Hematopoietic multipotent progenitor cell treated with erythropoietin and hydrocortisone succinate and interleukin-3 and kit ligand, for 17 days (in vitro differentiated cells): Measurements from ENCODE around the gene LENG1.
"Not testable (repeated sequence)": the region's sequence is repeated elsewhere in the genome, so short reads cannot be mapped to it uniquely, and the experiment has no call there.

Experiments used
- DNase-seq: peaks from one replicate; pipeline ENCODE4 v3.0.0-alpha.2; 2015; ENCODE audit warnings: low spot score

Gene LENG1

DNA sequence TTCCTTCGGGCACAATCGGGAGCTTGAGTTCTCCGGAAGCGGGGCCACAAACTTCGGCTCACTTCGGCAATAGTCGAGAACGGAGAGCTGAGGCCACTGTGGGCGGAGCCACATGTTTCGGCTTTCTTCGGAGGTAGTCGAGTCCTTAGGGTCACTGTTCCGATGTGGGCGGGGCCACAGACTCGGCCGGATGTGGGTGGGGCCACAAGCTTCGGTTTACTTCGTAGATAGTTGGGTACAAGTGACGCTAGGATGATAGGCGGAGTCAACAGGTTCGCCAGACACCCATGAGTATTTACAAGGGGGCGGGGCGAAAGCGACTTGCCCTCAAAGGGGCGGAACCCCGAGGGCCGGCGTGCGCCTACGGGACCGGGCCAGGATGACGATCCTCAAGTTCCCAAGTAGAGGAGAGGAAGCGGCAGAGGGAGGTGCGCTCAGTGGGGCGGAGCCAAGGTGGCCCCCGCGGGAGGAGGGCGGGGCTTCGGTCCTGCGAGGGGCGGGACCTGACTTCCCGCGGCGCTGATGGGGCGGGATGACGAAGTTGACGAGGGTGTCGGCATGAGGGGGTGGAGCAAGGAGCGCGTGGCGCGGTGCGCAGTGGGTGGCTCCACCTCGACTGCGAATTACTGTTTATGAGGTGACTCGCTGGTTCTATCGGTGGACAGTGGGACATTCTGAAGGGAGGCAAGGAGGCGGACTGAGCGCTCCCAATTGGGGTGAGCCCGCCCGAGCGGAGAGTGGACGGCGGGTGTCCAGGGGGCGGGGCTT lies 30.4 kb upstream of the LENG1 start:
- peak; percentile 100 for DNase-seq

GRCh38 chr19:54189145-54189734 lies 29.7 kb upstream of the LENG1 start, which contains the start of gene MBOAT7:
MBOAT7 (minus strand) TSS chr19:54189580; CDS start chr19:54188508, 1,072 bp downstream.
- DNase-seq = no peak

DNA sequence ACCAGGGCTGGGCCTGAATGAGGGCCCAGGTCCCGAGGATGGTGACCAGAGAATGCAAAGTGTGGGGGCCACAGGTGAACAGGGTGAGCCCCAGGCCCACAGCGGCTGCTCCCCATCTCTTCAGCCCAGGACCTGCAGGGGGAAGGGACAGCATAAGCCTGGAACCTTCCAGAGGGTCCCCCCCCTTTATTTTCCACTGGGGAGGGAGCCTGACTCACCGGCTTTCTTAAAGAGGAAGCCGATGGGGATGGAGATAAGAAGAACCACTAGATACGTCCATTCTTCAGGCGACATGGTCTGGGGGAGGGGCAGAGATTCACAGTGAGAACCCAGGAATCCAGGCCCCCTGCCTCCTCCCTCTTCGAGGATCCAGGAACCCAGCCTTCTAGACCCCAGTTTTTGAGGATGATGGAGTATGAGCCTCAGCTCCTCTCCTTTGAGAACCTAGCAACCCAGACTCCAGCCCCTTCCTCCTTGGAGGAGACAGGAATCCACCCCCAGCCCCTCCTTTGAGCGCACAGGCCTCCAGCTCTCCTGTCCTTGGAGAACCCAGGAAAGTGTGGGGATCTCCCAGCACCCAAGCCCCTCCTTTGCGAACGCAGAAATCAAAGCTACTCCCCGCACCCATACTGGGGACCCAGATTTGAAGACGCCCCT lies 28.8 kb upstream of the LENG1 start:
- peak; percentile 54 for DNase-seq

- DNase-seq = no peak
These were observed 27.4 kb upstream of the LENG1 start for GRCh38 chr19:54186934-54187381.

- no peak for DNase-seq
These were observed 26.8 kb upstream of the LENG1 start for GRCh38 chr19:54186351-54186750.

DNA sequence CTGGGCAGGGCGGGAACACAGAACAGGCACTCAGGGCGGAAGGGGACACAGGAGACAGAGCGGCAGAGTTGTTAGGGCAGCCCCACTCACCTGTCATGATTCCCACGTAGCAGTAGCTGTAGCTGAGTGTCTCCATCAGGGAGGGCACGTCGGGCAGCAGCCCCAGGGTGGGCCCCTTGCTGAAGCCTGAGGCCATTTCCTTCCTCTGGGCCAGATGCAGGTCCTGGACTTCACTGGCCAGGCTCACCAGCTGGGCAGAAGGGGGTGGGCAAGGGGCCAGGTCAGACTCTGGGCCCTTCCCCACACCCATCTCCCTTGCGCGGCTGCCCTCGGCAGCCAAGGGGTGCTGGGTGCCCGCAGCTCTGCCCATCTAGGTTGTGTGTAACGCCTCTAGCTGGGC lies 23.9 kb upstream of the LENG1 start:
- DNase-seq = no peak

GRCh38 chr19:54181894-54182293 lies 22.4 kb upstream of the LENG1 start:
- DNase-seq = not testable (repeated sequence)

DNA sequence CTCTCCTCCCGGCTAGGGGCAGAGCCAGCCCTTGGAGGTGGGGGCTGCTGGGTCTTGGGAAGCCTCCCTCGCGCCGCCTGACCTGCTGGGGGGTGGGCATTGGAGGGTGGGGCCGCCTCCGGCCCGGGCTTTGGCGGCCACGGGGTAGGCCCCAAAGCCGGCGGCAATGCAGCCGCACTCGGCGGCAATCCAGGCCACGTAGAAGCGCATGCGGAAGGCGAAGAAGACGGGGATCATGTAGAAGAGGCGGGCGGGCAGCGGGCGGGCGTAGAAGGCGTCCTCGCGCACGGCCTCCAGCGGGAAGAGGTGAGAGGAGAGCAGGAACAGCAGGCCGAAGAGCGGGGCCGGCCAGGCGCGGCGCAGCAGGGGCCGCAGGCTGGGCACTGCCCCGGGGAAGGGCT lies 21.2 kb upstream of the LENG1 start:
- no peak for DNase-seq

DNA sequence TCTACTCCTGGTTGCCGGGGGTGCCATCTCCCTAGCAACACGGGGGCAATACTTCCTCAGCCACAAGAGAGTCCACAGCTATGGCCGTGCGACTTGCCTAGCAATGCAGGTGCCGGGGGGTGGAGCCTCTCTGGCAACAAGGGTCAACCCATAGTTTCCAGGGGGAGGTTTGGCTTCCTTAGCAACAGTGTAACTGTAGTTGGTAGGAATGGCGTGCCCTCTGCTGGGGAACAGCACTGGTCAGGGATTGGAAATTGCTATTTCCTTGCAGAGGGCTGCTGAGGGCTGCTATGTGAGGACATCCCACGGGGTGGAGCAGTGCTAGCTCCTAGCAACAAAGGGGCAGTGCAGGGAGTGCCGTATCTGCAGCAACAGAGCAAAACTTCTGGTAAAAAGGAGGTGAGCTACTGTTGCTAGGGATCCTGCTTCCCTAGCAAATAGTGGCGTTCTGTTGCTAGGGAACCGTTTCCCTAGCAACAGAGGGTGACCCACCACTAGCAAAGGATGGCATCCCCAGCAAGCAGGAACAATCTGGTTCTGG lies 20.5 kb upstream of the LENG1 start:
- DNase-seq = peak; percentile 28

DNA sequence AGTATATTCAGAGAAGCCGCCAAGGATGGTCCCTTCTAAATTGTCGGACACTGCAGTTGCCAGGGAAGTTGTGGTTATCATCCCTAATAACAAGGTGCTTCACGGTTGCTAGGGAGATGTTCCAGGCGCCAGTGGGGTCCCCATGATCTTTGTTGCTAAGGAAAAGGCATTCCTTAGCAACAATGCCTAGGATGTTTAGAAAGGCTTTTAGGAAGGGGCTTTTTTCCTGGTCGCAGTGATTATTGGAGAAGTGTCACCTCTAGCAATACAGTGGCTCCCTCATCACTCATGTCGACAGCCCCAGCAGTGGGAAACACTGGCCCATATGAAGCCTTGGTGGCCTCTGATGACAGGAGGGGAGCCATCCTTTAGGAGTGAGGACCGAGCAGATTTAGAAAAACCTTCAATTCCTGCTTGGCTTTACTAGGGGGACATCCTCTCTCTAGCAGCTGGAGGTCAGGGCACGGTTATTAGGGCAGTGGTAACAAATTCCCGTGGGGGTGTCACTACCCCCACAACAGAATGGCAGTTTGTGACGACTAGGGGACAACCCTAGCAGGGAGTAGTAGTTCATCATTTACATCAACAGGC lies 19.8 kb upstream of the LENG1 start:
- DNase-seq = no peak

- peak; percentile 64 for DNase-seq
These were observed 19.2 kb upstream of the LENG1 start for GRCh38 chr19:54178581-54179261.

DNA sequence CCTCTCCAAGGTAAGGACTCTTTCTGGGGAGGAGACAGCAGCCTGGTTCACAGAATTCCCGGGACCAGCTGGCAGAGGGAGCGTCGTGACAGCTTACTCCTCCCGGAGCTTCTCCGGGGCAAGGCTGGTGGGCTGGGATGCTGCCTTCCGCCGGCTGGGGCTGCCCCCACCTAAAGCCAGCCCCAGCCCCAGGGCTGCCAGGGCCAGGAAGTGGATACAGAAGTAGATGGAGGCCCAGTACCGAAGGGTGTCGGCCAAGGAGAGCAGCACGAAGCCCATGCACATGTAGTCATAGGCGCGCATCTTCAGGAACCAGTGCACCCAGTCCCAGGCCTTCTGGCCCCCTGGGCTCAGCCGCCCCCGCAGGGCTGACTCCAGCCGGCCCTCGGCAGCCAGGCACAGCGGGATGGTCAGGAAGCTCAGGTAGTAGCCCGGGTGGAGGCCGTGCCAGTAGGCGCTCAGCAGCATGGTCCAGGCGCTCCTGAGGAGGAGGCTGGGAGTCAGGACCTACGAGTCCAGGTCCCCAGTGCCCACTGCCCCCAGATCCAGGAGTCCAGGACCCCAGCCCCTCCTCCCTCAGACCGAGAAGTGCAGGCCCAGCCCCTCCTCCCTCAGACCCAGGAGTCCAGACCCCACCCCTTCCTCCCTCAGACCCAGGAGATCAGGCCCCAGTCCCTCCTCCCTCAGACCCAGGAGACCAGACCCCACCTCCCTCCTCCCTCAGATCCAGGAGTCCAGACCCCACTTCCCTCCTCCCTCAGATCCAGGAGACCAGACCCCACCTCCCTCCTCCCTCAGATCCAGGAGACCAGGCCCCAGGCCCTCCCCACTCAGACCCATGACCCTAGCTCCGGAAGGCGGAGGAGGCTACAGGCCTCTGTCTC lies 14.7 kb upstream of the LENG1 start:
- no peak for DNase-seq

DNA sequence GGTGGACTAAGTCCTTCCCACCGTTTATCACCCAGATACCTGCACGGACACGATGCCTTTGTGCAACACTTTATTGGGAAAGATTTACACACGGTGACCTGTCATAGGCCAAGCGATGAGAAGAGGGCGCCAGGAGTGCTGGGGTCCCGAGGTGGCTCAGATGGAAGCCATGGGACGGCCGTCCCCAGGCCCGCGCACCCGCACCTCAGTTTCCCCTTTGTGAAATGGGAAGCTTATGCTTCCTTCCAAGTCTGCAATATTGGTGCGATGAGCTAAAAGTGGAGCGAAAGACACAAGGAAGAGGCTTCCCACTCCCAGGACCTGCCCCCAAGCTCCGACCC lies 13.8 kb upstream of the LENG1 start:
- no peak for DNase-seq

GRCh38 chr19:54172471-54173358 lies 13.2 kb upstream of the LENG1 start, which contains the start of gene TMC4:
TMC4 (minus strand) TSS chr19:54173160; CDS start chr19:54173117, 43 bp downstream.
- no peak for DNase-seq

- not testable (repeated sequence) for DNase-seq
These were observed 12.4 kb upstream of the LENG1 start for GRCh38 chr19:54171736-54172431.

GRCh38 chr19:54169149-54169740 lies 9.7 kb upstream of the LENG1 start:
- no peak for DNase-seq

DNA sequence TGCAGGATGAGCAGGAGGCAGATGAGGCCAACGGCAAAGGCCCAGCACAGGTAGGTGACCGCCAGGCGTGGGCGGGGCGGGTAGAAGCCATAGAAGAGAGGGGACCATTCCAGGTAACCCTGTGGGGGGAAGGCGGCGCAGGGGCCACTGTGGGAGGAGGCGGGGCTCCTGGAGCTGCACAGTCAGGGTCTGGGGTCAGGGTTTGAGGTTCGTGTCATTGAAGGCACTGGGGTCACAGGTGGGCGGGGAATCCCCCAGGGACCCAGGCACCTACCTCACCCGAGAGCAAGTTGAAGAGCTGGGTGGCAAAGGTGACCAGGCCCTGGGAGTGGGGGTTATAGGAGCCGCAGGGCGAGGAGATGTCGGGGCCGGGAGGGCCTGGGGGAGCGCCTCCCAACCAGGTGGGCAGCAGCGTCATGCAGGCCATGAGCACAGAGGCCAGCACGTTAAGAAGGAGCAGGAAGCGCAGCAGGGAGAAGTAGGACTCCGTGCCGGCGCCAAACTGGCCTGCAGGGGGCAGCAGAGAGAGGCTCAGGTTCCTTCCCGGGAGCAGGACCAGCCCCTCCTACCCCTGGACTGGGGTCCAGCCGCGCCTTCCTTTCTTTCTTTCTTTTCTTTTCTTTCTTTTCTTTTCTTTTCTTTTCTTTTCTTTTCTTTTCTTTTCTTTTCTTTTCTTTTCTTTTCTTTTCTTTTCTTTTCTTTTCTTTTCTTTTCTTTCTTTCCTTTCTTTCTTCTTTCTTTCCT lies 8.8 kb upstream of the LENG1 start:
- DNase-seq = peak; percentile 89

DNA sequence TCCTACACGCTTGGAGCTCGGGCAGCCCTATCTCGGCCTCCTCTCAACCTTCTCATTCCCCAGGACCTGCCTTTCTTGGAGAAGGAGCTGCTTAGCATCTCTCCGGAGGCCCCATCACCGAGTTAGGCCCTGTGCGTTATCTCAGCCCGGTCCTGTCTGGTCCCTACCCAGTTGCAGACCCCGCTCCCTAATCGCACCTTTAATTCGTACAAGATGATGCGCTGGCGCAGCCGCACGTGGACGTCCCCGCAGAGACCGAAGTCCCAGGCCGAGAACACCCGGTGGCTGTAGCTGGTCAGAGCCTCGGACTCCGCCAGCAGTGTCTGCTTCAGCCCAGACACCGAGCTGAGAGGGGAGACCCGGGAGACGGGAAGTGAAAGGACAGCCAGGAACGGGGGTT lies 5.7 kb upstream of the LENG1 start:
- DNase-seq = no peak
